GDM1 (cell line): ENCODE results near the gene RBP3.
"Not testable (repeated sequence)": the region's sequence is repeated elsewhere in the genome, so short reads cannot be mapped to it uniquely, and the experiment has no call there.

Experiments used
- DNase-seq: peaks from one replicate; lab custom pipeline; 2025; lab: John Stamatoyannopoulos, UW

RBP3 gene

GRCh38 chr10:47372726-47373125 lies 24.6 kb downstream of the RBP3 start:
- no peak for DNase-seq

- DNase-seq, result no peak
Observed at GRCh38 chr10:47374611-47375536, 26.7 kb downstream of the RBP3 start.

DNA sequence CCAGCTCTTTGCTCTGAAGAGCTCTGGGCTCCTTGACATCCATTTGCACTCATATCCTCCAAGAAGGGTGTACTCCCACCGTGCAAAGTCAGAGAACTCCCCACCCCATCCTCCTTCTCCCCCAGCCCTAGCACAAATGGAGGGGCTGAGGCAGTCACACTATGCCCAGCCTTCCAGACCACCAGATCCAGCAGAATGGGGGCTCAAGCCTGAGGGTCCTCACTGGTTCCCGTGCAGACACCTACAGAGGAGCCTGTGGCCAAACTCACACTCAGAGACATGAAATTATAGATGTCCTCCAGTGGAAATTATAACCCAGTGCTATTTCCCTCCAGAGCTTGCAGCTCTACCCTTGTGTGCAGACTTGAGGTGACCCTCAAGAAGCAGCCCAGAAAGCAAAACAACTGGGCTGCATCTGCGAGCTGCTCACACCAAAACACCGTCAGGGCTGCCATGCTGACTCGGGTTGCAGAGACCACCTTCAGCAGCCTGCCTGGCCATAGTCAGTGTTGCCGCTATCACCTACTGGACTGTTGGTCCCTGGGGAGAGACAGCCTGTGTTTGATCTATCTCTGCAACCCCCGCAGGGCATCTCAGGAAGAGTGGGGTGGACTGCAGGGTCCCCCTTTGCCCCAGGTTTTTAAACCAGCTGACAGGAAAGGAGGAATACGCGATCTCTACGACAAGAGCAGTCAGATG lies 28.5 kb downstream of the RBP3 start:
- no peak for DNase-seq

GRCh38 chr10:47378183-47378510 lies 30.0 kb downstream of the RBP3 start:
- DNase-seq, result no peak

- no peak for DNase-seq
Observed at GRCh38 chr10:47378606-47379444, 30.7 kb downstream of the RBP3 start.

- DNase-seq, result no peak
Observed at GRCh38 chr10:47379445-47379785, 31.3 kb downstream of the RBP3 start.

GRCh38 chr10:47379901-47380300 lies 31.7 kb downstream of the RBP3 start:
- no peak for DNase-seq

DNA sequence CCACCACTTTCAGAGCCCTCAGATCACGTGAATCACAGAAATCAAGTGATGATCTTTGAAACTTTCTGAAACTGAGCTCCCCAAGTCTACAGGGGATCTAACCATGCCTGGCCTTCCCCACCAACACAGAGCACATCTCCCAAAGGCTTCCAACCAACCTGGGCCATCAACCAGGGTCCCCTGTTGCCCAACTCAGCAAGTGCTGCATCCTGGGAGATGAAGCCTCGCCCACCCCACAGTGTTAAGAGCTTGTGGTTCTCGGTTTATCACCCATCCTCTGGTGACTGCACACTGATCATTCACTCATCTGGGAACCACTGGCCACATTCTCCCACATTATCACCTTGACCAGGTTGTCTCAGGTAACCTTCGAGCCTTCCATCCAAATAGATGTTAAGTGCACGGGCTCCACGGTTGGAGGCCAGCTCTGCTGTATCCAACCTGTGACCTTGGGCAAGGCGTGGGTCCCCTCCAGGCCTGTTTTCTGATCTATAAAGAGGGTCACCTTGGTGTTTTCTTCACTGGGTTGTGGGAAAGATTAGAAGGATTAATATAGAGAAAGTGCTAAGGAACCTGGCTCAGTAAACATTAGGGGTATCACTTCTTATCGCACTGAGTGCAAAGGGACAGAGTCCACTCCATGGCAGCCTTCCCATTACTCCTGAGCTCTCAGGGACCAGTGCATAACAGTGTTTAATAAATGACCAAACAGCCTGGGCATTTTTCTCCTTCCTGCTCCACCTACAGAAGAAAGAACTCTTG lies 32.4 kb downstream of the RBP3 start:
- DNase-seq, result no peak

DNA sequence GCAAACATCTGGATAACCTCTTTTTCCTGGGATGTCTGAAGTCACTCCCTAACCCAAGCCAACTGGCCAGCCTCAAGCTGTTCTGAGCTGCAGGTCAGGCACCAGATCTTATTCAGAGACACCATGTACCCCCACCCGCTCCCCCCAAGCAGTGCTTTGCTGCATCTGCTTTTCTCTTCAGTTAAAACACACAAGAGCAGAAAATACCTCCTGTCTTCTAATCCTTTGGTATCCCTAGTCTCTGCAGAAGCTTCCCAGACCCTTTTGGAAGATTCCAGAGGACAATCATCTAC lies 32.9 kb downstream of the RBP3 start:
- no peak for DNase-seq

DNA sequence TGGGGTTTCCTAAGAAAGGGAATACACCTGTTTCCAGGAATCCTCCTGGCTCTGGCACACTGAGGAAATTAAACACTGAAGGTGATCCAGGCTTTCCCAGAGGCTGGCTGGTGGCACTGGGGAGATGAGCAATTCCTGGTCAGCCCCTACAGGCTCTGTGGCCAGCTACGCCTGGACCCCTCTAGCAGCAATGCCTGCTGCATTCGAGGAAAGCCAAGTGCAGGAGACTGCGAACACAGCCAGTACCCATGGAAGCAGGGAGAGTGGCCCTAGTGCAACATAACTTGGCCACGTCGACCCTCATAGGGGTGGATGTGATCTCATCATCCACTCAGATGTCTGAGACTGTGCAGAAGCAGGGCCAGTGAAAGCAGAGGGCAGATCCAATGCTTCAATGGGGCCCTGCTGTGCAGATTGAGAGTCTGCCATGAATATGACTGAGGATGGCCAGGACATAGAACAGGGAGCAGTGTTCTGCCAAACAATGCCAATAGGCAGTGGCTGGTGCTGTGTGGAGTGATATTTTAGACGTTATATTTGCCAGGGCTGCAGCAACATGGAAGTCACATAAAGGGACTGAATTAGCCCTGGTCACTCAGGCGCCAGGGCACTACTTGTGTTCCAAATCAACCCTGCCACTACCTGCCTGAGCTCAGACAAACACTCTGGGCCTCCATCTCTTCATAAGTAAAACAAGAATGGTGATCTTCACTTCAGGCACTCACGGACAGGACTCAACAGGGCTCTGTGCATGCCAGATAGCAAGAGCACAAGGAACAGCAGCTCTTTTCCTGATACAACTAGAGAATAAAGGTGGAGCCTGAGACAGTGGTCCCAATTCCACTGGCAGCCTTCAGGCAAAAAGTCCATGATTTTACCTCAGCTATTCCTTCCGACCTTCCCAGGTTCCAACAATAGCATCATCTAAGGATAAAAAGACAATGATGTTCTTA lies 33.5 kb downstream of the RBP3 start:
- no peak for DNase-seq

GRCh38 chr10:47383261-47384147 lies 35.3 kb downstream of the RBP3 start:
- DNase-seq, result no peak

DNA sequence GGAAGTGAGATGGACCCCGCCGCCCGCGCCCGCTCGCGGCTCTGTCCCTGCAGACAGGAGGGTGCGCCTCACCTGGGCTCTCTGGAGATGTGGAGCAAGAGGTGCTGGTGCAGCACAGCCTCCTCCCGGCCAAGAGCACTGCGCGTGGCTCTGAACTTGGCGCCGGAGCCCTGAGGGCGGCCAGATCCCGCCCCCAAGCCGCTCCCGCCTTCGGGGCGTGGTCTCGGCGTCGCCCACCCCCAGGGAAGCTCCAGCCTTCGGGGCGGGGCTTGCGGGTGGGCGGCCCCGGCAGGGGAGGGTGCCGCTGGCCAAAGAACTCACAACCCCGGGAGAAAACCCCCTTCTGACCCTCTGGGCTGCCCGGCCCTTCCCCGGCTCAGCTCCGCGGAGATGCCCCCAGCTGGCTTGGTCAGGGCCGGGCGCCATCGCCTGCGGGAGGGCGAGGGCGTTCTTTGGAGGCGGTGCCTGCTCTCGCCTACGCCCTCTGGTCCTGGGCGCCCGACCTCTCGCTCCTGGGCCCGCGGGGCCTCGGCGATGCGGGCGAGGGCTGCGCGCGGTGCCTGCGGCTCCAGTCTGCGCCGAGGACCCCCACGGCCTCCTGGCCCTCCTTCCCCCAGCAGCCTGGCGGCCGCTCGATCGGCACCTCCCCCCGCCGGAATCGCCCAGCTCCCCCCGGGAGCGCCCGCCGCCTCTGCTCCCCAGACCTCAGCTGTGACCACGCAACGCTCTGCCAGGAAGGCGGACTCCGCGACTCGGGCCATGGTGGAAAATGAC lies 36.2 kb downstream of the RBP3 start, which contains the start of gene ZNF488:
ZNF488 (minus strand) TSS at position 146 of the 774 bp plus-strand sequence. CDS start 15,464 bp downstream, outside the sequence.
- DNase-seq, result peak; percentile 66

DNA sequence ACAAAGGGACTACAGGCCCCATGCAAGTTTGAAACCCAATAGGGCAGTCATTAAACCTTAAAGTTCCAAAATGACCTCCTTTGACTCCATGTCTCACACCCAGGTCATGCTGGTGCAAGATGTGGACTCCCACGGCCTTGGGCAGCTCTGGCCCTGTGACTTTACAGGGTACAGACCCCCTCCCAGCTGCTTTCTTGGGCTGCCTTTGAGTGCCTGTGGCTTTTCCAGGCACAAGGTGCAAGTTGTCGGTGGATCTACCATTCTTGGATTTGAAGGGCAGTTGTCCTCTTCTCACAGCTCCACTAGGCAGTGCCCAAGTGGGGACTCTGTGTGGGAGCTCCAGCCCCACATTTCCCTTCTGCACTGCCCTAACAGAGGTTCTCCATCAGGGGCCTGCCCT lies 37.9 kb downstream of the RBP3 start:
- DNase-seq, result not testable (repeated sequence)

- no peak for DNase-seq
Observed at GRCh38 chr10:47388879-47389278, 40.7 kb downstream of the RBP3 start.

DNA sequence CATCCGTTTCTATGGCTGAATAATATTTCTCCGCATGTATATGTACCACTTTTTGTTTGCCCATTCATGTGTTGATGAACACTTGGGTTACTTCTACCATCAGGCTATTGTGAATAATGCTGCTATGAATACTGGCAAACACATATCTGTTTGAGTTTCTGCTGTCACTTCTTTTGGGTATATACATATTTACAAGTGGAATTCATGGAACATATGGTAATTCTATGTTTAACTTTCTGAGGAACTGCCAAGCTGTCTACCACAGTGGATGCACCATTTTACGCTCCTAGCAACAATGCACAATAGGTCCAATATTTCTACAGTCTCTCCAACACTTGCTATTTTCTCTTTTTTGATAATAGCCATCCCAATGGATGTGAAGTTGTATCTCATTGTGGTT lies 41.5 kb downstream of the RBP3 start:
- no peak for DNase-seq

DNA sequence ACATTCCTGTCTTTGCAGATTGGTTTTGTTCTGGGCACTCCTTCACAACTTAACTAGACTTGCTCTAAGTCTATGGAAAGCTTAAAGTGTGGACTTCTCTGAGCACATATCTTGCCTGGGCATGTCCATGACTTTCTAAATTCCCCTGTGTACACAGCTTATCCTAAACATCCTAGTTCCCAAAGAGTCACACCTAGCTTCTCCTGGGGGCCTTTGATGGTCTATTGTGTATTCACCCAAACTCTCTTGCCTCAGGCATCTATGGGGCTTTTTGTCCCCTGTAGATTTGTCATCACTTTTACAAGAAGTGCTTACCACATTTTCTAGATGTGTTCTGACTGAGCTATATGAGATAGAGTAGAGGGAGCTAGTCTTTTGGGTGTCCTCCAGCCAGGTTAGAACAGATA lies 48.2 kb downstream of the RBP3 start:
- no peak for DNase-seq

GRCh38 chr10:47397256-47397655 lies 49.1 kb downstream of the RBP3 start:
- no peak for DNase-seq

GRCh38 chr10:47400251-47400650 lies 52.1 kb downstream of the RBP3 start:
- DNase-seq, result no peak

GRCh38 chr10:47400786-47401185 lies 52.6 kb downstream of the RBP3 start:
- no peak for DNase-seq
